SK-N-SH (cell line): ENCODE results near the gene CCND1. TPM values are rescaled to one million over a fixed set of nuclear protein-coding genes. Genes with fewer than 3 reads are reported as not detected.

ENCODE experiments used
- CTCF ChIA-PET: fragments of 300-600, 350-600 bp; formaldehyde crosslinking; extraction: SDS; loops from one replicate; lab custom pipeline; 2021; lab: Yijun Ruan, JAX
- POLR2A ChIA-PET: fragments of 350-600 bp; sonication (Branson Sonifier 250); formaldehyde crosslinking; extraction: SDS; loops from one replicate; lab custom pipeline; 2020; ENCODE audit warnings: antibody characterized with exemption, inconsistent platforms; lab: Yijun Ruan, JAX
- DNase-seq: peaks from one replicate; pipeline ENCODE4 v3.0.0; 2012
- H2AFZ ChIP-seq: fragments of 200-600 bp; sonication (generic); 2 replicates; pipeline ENCODE4 v1.8.1; 2016; ENCODE audit warnings: antibody characterized with exemption, mild to moderate bottlenecking, low read depth
- H3F3A ChIP-seq: fragments of 200-600 bp; sonication (generic); replicated peaks from 2 replicates; pipeline ENCODE3; 2016; ENCODE audit warnings: antibody characterized with exemption, mild to moderate bottlenecking; ENCODE audit not compliant: insufficient read depth
- H3K27ac ChIP-seq, 2 experiments: fragments of 200-500 bp in 1 of 2; fragments of 200-600 bp in 1 of 2; sonication (Bioruptor generic) in 1 of 2; sonication (generic), shearing (Covaris generic) in 1 of 2; 2 replicates each; pipeline versions ENCODE4 v1.5.1 to v1.6.1; 2014 to 2016; ENCODE audit warnings: low read depth in 2 of 2, inconsistent platforms in 1 of 2, low read length in 1 of 2, mild to moderate bottlenecking in 1 of 2, mixed read lengths in 1 of 2
- H3K27me3 ChIP-seq: fragments of 200-600 bp; sonication (generic), shearing (Covaris generic); 2 replicates; pipeline ENCODE4 v1.6.1; 2016; ENCODE audit warnings: mixed run types; ENCODE audit not compliant: insufficient read depth
- H3K36me3 ChIP-seq, 2 experiments: fragments of 200-500 bp in 1 of 2; fragments of 200-600 bp in 1 of 2; sonication (Bioruptor generic) in 1 of 2; sonication (generic) in 1 of 2; replicated peaks in 1 of 2; 2 replicates each; pipeline versions ENCODE3 to v1.5.1; 2014 to 2016; ENCODE audit warnings: low read length in 1 of 2, mild to moderate bottlenecking in 1 of 2; ENCODE audit not compliant: insufficient read depth in 2 of 2, control insufficient read depth in 1 of 2
- H3K4me1 ChIP-seq, 2 experiments: fragments of 200-500 bp in 1 of 2; fragments of 200-600 bp in 1 of 2; sonication (Bioruptor generic) in 1 of 2; sonication (generic), shearing (Covaris generic) in 1 of 2; 2 replicates each; pipeline versions ENCODE4 v1.5.1 to v1.6.1; 2014 to 2016; ENCODE audit warnings: low read depth in 1 of 2, low read length in 1 of 2, mixed run types in 1 of 2; ENCODE audit not compliant: insufficient read depth in 2 of 2, control insufficient read depth in 1 of 2
- H3K4me2 ChIP-seq: fragments of 200-600 bp; sonication (generic), shearing (Covaris generic); 2 replicates; pipeline ENCODE4 v1.6.1; 2017; ENCODE audit warnings: mixed run types
- H3K4me3 ChIP-seq, 2 experiments: fragments of 200-500 bp in 1 of 2; fragments of 200-600 bp in 1 of 2; sonication (Bioruptor generic) in 1 of 2; sonication (generic), shearing (Covaris generic) in 1 of 2; 2 replicates each; pipeline versions ENCODE4 v1.5.1 to v1.8.1; 2014 to 2016; ENCODE audit warnings: low read depth in 2 of 2, inconsistent platforms in 1 of 2, low read length in 1 of 2, mild to moderate bottlenecking in 1 of 2, mixed read lengths in 1 of 2, moderate library complexity in 1 of 2
- H3K79me2 ChIP-seq: fragments of 200-600 bp; sonication (generic); 2 replicates; pipeline ENCODE4 v1.8.1; 2017; ENCODE audit warnings: mild to moderate bottlenecking; ENCODE audit not compliant: insufficient read depth
- H3K9ac ChIP-seq: fragments of 200-600 bp; sonication (generic); 2 replicates; pipeline ENCODE4 v1.6.1; 2017; ENCODE audit warnings: mixed run types
- H3K9me2 ChIP-seq: fragments of 200-600 bp; sonication (generic); 2 replicates; pipeline ENCODE4 v1.6.1; 2017; ENCODE audit warnings: mixed run types
- H3K9me3 ChIP-seq: fragments of 200-600 bp; sonication (generic); 2 replicates; pipeline ENCODE4 v1.6.1; 2017; ENCODE audit warnings: mixed run types, mild to moderate bottlenecking, moderate library complexity
- H4K20me1 ChIP-seq: fragments of 200-600 bp; sonication (generic); 2 replicates; pipeline ENCODE4 v1.6.1; 2017; ENCODE audit warnings: mild to moderate bottlenecking, mixed run types; ENCODE audit not compliant: insufficient read depth
- CHD2 ChIP-seq: fragments of 150-350 bp; IDR thresholded peaks from 2 replicates; pipeline ENCODE4 v1.6.1; 2018; ENCODE audit warnings: low read length; ENCODE audit not compliant: partially characterized antibody
- CTCF ChIP-seq: fragments of 200-600 bp; sonication (generic); IDR thresholded peaks from 2 replicates; pipeline ENCODE4 v1.6.1; 2017; ENCODE audit warnings: antibody characterized with exemption, mild to moderate bottlenecking, moderate library complexity
- FOSL2 ChIP-seq: IDR thresholded peaks from 2 replicates; pipeline ENCODE4 v1.4.0; 2012; ENCODE audit warnings: low read depth, mild to moderate bottlenecking, moderate library complexity, borderline replicate concordance
- FOXJ3 ChIP-seq: sonication (generic); formaldehyde crosslinking; IDR thresholded peaks from 2 replicates; pipeline ENCODE4 v1.5.1; 2020; ENCODE audit warnings: mild to moderate bottlenecking, missing genetic modification reagents
- GABPA ChIP-seq: IDR thresholded peaks from 2 replicates; pipeline ENCODE4 v1.4.0; 2012; ENCODE audit warnings: low read depth, mild to moderate bottlenecking
- MXI1 ChIP-seq: IDR thresholded peaks from 2 replicates; pipeline ENCODE4 v1.6.1; 2012; ENCODE audit warnings: mild to moderate bottlenecking, low read depth, low read length, improper control_type of control experiment
- REST ChIP-seq: IDR thresholded peaks from 2 replicates; pipeline ENCODE4 v1.6.1; 2012; ENCODE audit warnings: mild to moderate bottlenecking, low read depth, low read length, moderate library complexity
- RXRA ChIP-seq: IDR thresholded peaks from 2 replicates; pipeline ENCODE4 v1.4.0; 2012; ENCODE audit warnings: low read depth, mild to moderate bottlenecking, borderline replicate concordance
- SIN3A ChIP-seq: IDR thresholded peaks from 2 replicates; pipeline ENCODE4 v1.6.1; 2012; ENCODE audit warnings: low read depth, mild to moderate bottlenecking, low read length, moderate library complexity, borderline replicate concordance
- TEAD4 ChIP-seq: IDR thresholded peaks from 2 replicates; pipeline ENCODE4 v1.4.0; 2012; ENCODE audit warnings: mild to moderate bottlenecking, borderline replicate concordance; ENCODE audit not compliant: insufficient read depth
- YY1 ChIP-seq: IDR thresholded peaks from 2 replicates; pipeline ENCODE4 v1.4.0; 2012; ENCODE audit warnings: low read depth, mild to moderate bottlenecking
- WGBS: methylation state at CpG from one replicate; pipeline ENCODE4 v1.1.6; 2017; ENCODE audit warnings: low lambda C conversion rate; 5-methylcytosine and 5-hydroxymethylcytosine counted together
- polyA plus RNA-seq, 3 experiments: library from polyadenylated mRNA; depleted of rRNA; stranded (reverse); fragments of >200 nt; gene quantifications; 2 replicates each; pipeline ENCODE4 v1.2.3, GENCODE V29; 2012

The CCND1 gene
- polyA plus RNA-seq, 1 of the 3 experiments (the other 2 are of a cell fraction): 242 TPM

DNA sequence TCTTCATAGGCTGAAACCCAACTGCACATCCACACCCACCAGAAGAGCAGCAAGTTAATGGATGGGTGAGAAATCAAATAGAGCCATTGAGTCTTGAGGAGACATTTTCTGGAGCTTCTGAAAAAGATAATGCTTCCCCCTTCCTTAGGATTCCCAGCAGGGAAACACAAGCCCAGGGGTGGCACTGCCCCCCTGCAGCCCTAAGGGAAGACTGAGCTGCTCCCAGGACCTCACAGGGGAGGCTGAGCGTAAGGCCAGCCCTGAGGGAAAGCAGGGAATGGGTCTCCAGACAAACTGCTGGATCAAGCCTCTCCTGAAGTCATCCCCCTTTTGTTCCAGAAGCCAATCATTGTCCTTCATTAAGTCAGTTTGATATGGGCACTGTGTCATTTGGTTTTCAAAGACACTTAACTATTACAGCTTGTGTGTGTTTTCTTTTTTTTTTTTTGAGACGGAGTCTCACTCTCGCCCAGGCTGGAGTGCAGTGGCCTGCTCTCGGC lies 19.1 kb downstream of the CCND1 start:
- no peaks in the 10 kb centered on the region for H3K79me2 ChIP-seq
- DNase-seq: peak; percentile 22
- peaks cover 0 to 16% of the 10 kb centered on the region in 2 experiments for H3K36me3 ChIP-seq
- H3K4me3 ChIP-seq: no peak overlapping the region
- CTCF ChIA-PET: interaction anchor here (1.1 to 8.9 kb wide), 4 partner anchors 10 to 559 kb away, joined by 3 to 84 read pairs (median 56); no protein-coding TSS in a partner anchor
- H3K9me2 ChIP-seq: no peaks in the 10 kb centered on the region
- no peak overlapping the region for H3K9ac ChIP-seq
- 92% methylated on average over 4 of the region's 4 CpGs for WGBS
- no peak overlapping the region for H2AFZ ChIP-seq
- peaks cover 9% of the 10 kb centered on the region; the same call in 1 of the 2 replicates for H4K20me1 ChIP-seq
- H3K27me3 ChIP-seq: no peaks in the 10 kb centered on the region
- no peaks in the 10 kb centered on the region; a peak in 1 of 4 replicates for H3K4me1 ChIP-seq
- peaks cover 14% of the 10 kb centered on the region for H3F3A ChIP-seq
- POLR2A ChIA-PET: interaction anchor here (1.8 kb wide), 1 partner anchor 11 kb away, joined by 4 read pairs; no protein-coding TSS in a partner anchor
- no peak for TF ChIP-seq YY1
- no peak for TF ChIP-seq MXI1
- no peak for TF ChIP-seq CTCF
- no peak for TF ChIP-seq TEAD4
- no peak for TF ChIP-seq SIN3A
- TF ChIP-seq REST: no peak
- TF ChIP-seq FOSL2: no peak
- TF ChIP-seq GABPA: no peak
- no peak for TF ChIP-seq RXRA
- no peak overlapping the region for H3K4me2 ChIP-seq
- H3K27ac ChIP-seq: no peak overlapping the region
- no peaks in the 10 kb centered on the region for H3K9me3 ChIP-seq

DNA sequence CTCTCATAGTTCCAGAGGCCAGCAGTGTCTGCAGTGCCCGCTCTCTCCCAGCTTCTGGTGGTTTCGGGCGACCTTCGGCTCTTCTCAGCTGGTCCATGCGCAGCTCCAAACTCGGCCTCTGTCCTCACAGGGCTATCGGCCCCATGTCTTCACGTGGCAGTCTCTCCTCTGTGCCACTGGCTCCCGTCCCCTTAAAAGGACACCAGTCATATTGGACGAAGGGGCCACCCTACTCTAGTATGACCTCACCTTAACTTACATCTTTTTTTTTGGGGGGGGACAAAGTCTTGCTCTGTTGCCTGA lies 20.4 kb downstream of the CCND1 start:
- Histone ChIP-seq H3K9me3 (no peaks in the 10 kb centered on the region), H3F3A (peaks cover 5% of the 10 kb centered on the region), H3K4me2 (no peak overlapping the region), H2AFZ (no peak overlapping the region), H3K79me2 (no peaks in the 10 kb centered on the region), H3K27me3 (no peaks in the 10 kb centered on the region), H3K9me2 (no peaks in the 10 kb centered on the region), H3K9ac (no peak overlapping the region), H3K36me3 (peaks cover 0 to 23% of the 10 kb centered on the region in 2 experiments), H3K4me3 (no peak overlapping the region), H4K20me1 (no peaks in the 10 kb centered on the region), H3K4me1 (no peaks in the 10 kb centered on the region), H3K27ac (no peak overlapping the region)
- no peak for DNase-seq
- ChIA-PET CTCF (interaction anchor here (2.1 to 8.9 kb wide), 3 partner anchors 8 to 560 kb away, joined by 11 to 84 read pairs (median 80); no protein-coding TSS in a partner anchor), POLR2A (no interaction called here)
- no peak for TF ChIP-seq FOXJ3 (CRISPR knock-in tag)
- TF ChIP-seq CHD2: no peak
- WGBS: 92% methylated on average over 10 of the region's 10 CpGs
